CD4-positive, alpha-beta T cell (primary cell): ENCODE data around the gene PRKACA. TPM values are rescaled to one million over a fixed set of nuclear protein-coding genes. Genes with fewer than 3 reads are reported as not detected.
A peak's percentile ranks its signal among the peaks of the same experiment; 100 is the strongest.

Experiments used
- ATAC-seq: fragments of 200-7000 bp; cut with Tn5 transposase; one replicate; pipeline ENCODE4 v1.10.0; 2022; ENCODE audit warnings: mild to moderate bottlenecking; ENCODE audit not compliant: poor library complexity
- CTCF ChIA-PET: fragments of 350-600 bp; sonication (Branson Sonifier 250); formaldehyde crosslinking; loops from one replicate; lab custom pipeline; 2021; ENCODE audit warnings: antibody characterized with exemption, inconsistent platforms; lab: Charles Lee
- POLR2A ChIA-PET: fragments of 350-600 bp; sonication (Branson Sonifier 250); formaldehyde crosslinking; loops from one replicate; lab custom pipeline; 2021; ENCODE audit warnings: antibody characterized with exemption, inconsistent platforms; lab: Charles Lee
- DNase-seq, 14 experiments: peaks; one replicate each; pipeline ENCODE4 v3.0.0-alpha.2; 2013 to 2020; ENCODE audit warnings: mixed read lengths in 2 of 14
- H3K27ac ChIP-seq, 2 donors: one replicate each; pipeline versions ENCODE4 v1.5.1 to v1.7.0; 2013; ENCODE audit warnings: low read length in 2 of 2, low read depth in 1 of 2, mild to moderate bottlenecking in 1 of 2
- H3K27me3 ChIP-seq, 2 experiments: 1 replicate in 1 of 2; 2 replicates in 1 of 2; pipeline versions ENCODE4 v1.6.1 to v1.7.0; 2013; ENCODE audit warnings: low read length in 2 of 2, control low read depth in 1 of 2, mild to moderate bottlenecking in 1 of 2, moderate library complexity in 1 of 2; ENCODE audit not compliant: insufficient read depth in 2 of 2, control insufficient read depth in 1 of 2
- H3K36me3 ChIP-seq: one replicate; pipeline ENCODE4 v1.6.1; 2013; ENCODE audit warnings: low read length, control low read depth; ENCODE audit not compliant: insufficient read depth
- H3K4me1 ChIP-seq: one replicate; pipeline ENCODE4 v1.6.1; 2013; ENCODE audit warnings: low read length, control low read depth; ENCODE audit not compliant: insufficient read depth
- H3K4me3 ChIP-seq: one replicate; pipeline ENCODE4 v1.5.1; 2013; ENCODE audit warnings: mild to moderate bottlenecking, low read length, moderate library complexity
- H3K9me3 ChIP-seq, 2 experiments: 1 replicate in 1 of 2; 2 replicates in 1 of 2; pipeline versions ENCODE4 v1.6.1 to v1.7.0; 2013; ENCODE audit warnings: low read length in 2 of 2, mild to moderate bottlenecking in 2 of 2, control low read depth in 1 of 2, moderate library complexity in 1 of 2; ENCODE audit not compliant: control insufficient read depth in 1 of 2, insufficient read depth in 1 of 2
- H3K27ac Mint-ChIP-seq: one replicate; pipeline ENCODE4 v1.8.0; 2020; ENCODE audit warnings: mixed read lengths
- H3K27me3 Mint-ChIP-seq: one replicate; pipeline ENCODE4 v1.8.0; 2021; ENCODE audit warnings: mixed read lengths
- H3K36me3 Mint-ChIP-seq: one replicate; pipeline ENCODE4 v1.8.0; 2021; ENCODE audit warnings: low read depth, mixed read lengths
- H3K4me1 Mint-ChIP-seq: one replicate; pipeline ENCODE4 v1.8.0; 2021; ENCODE audit warnings: low read depth, mixed read lengths
- H3K4me3 Mint-ChIP-seq: one replicate; pipeline ENCODE4 v1.8.0; 2020; ENCODE audit warnings: mild to moderate bottlenecking, mixed read lengths
- H3K9me3 Mint-ChIP-seq: one replicate; pipeline ENCODE4 v1.8.0; 2020; ENCODE audit warnings: mixed read lengths
- CTCF ChIP-seq: fragments of 200-600 bp; IDR thresholded peaks from one replicate; pipeline ENCODE4 v1.8.0; 2022; ENCODE audit warnings: antibody characterized with exemption, mild to moderate bottlenecking
- intact Hi-C, 2 experiments: fragments of 100-400 bp; cut with DNase I in 1 of 2; cut with micrococcal nuclease in 1 of 2; formaldehyde crosslinking; loops; one replicate each; pipeline versions ENCODE4 v1.15.1 to v1.9.0; 2023 to 2025; cut with DNase I, micrococcal nuclease
- total RNA-seq, 174 experiments: library from RNA in 2 of 174; stranded (reverse) in 2 of 174; gene quantifications; one replicate each; pipeline ENCODE4 v1.2.3 and lab custom pipeline; 2021 to 2026

The PRKACA gene
- total RNA-seq, 2 experiments from 2014 or later: 27.4 to 29.8 TPM

- CTCF ChIA-PET: interaction anchor here (1.4 kb wide), 1 partner anchor 11 kb away, joined by 3 read pairs; no protein-coding TSS in a partner anchor
- H3K4me1 Mint-ChIP-seq: no peaks in the 10 kb centered on the region
Measured at GRCh38 chr19:14102102-14102696, 15.4 kb downstream of the PRKACA start.

DNA sequence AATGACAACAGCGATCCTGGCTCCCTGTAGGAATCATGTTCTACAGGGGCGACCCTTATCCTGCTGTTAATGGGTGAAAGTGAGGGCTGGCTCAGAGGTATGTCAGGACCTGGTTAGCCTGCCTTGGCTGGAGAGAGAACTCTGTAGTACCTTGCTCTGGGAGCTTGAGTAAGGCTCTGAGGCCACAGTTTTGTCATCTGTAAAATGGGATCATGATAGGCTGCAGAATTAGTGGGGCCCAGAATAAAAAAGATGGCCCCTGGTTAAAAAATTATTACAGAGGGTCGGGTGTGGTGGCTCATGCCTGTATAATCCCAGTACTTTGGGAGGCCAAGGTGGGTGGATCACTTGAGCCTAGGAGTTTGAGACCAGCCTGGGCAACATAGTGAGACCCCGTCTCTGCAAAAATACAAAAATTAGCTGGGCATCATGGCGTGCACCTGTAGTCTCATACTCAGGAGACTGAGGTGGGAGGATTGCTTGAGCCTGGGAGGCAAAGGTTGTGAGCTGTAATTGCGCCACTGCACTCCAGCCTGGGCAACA, 16.5 kb downstream of the PRKACA start:
- Mint-ChIP-seq H3K9me3 (no peaks in the 10 kb centered on the region), H3K27me3 (no peaks in the 10 kb centered on the region), H3K36me3 (peaks cover 36% of the 10 kb centered on the region), H3K4me1 (no peaks in the 10 kb centered on the region), H3K27ac (no peak overlapping the region), H3K4me3 (no peak overlapping the region)
- H3K36me3 ChIP-seq: peaks cover 48% of the 10 kb centered on the region
- no peaks in the 10 kb centered on the region for H3K4me1 ChIP-seq
- H3K27me3 ChIP-seq: no peaks in the 10 kb centered on the region
- no peak overlapping the region for H3K4me3 ChIP-seq
- no peak for TF ChIP-seq CTCF
- no peak for ATAC-seq
- H3K9me3 ChIP-seq: no peaks in the 10 kb centered on the region
- no peak overlapping the region for H3K27ac ChIP-seq
- ChIA-PET POLR2A (no interaction called here), CTCF (no interaction called here)
- intact Hi-C loops: no loop called here
- no peak for DNase-seq

More at GRCh38 chr19:14102102-14102696, 15.4 kb downstream of the PRKACA start:
- no peak for ATAC-seq
- no peak overlapping the region for H3K27ac Mint-ChIP-seq
- Histone ChIP-seq H3K4me1 (no peaks in the 10 kb centered on the region), H3K27ac (no peak overlapping the region), H3K4me3 (no peak overlapping the region), H3K36me3 (peaks cover 42% of the 10 kb centered on the region), H3K9me3 (no peaks in the 10 kb centered on the region), H3K27me3 (no peaks in the 10 kb centered on the region)
- no peaks in the 10 kb centered on the region for H3K9me3 Mint-ChIP-seq
- H3K27me3 Mint-ChIP-seq: no peaks in the 10 kb centered on the region
- H3K4me3 Mint-ChIP-seq: no peak overlapping the region
- DNase-seq: no peak
- POLR2A ChIA-PET: no interaction called here
- intact Hi-C loops: no loop called here
- H3K36me3 Mint-ChIP-seq: peaks cover 28% of the 10 kb centered on the region
- no peak for TF ChIP-seq CTCF

DNA sequence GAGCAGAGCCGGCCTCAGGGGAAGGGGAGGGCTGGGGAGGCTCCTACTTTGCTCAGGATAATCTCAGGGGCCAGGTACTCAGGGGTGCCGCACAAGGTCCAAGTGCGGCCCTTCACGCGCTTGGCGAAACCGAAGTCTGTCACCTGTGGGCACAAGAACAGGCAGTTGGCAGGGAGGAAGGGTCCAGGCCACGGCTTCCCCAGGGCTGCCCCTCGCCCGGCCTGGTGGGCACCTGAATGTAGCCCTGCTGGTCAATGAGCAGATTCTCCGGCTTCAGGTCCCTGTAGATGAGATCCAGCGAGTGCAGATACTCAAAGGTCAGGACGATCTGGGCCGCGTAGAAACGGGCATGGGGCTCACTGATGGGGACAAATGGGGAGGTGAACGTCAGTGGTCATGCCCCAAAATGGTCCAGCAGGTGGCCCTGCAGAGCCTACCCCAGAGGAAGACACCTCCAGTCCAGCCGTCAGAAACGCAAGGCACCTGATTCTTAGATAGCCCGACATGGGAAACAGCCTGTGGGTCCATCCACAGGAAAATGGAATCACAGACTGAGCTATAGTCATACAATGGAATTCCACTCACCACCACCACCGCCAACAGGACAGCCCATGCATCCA, 19.9 kb downstream of the PRKACA start:
- peaks cover 4% of the 10 kb centered on the region for H3K9me3 Mint-ChIP-seq
- Histone ChIP-seq H3K4me3 (no peak overlapping the region), H3K27me3 (no peaks in the 10 kb centered on the region), H3K9me3 (peaks cover 5 to 7% of the 10 kb centered on the region in 2 experiments), H3K27ac (no peak overlapping the region), H3K36me3 (peaks cover 30% of the 10 kb centered on the region), H3K4me1 (no peaks in the 10 kb centered on the region)
- DNase-seq (peak in 1 of 14 experiments; percentile 28), ATAC-seq (no peak)
- no peaks in the 10 kb centered on the region for H3K27me3 Mint-ChIP-seq
- intact Hi-C loops: no loop called here
- H3K27ac Mint-ChIP-seq: no peak overlapping the region
- peaks cover 31% of the 10 kb centered on the region for H3K36me3 Mint-ChIP-seq
- POLR2A ChIA-PET: no interaction called here
- CTCF ChIA-PET: no interaction called here
- H3K4me3 Mint-ChIP-seq: no peak overlapping the region
- H3K4me1 Mint-ChIP-seq: peaks cover 11% of the 10 kb centered on the region
- TF ChIP-seq CTCF: no peak
